MM.1S (cell line): Measurements from ENCODE around the gene FAAH.

Experiments used
- EZH2 ChIP-seq: fragments of 300-600 bp; sonication (generic); optimal IDR thresholded peaks from 2 replicates; pipeline ENCODE3; 2017; ENCODE audit warnings: low read depth, mild to moderate bottlenecking, antibody characterized with exemption, low read length, mixed read lengths
- EZH2phosphoT487 ChIP-seq: fragments of 300-600 bp; sonication (generic); IDR thresholded peaks from 2 replicates; pipeline ENCODE4 v1.6.1; 2018; ENCODE audit warnings: antibody characterized with exemption, low read length
- TF ChIP-seq, protein P1 (sequence below): fragments of 300-600 bp; sonication (generic); IDR thresholded peaks from 2 replicates; pipeline ENCODE4 v1.5.1; 2016; ENCODE audit warnings: antibody characterized with exemption, low read length, mixed read lengths

DNA sequence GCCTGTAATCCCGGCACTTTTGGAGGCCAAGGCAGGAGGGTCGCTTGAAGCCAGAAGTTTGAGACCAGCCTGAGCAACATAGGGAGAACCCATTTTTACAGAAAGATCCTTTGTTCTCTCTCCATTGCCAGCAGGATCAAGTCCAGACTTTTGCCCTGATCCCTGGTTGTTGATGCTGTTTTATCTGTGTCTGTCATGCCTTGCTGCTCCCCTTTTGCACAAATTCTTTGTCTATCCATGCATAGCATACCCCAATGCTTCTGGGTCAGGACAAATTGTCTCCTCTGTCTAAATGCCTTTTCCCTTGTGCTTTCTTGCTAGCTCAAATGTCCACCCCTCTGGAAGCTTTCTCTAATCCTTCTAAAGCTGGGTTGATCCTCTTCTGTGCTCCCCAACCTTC is 25.3 kb upstream of the FAAH start:
- TF ChIP-seq EZH2 (no peak), EZH2phosphoT487 (no peak)
- TF ChIP-seq, protein P1, sequence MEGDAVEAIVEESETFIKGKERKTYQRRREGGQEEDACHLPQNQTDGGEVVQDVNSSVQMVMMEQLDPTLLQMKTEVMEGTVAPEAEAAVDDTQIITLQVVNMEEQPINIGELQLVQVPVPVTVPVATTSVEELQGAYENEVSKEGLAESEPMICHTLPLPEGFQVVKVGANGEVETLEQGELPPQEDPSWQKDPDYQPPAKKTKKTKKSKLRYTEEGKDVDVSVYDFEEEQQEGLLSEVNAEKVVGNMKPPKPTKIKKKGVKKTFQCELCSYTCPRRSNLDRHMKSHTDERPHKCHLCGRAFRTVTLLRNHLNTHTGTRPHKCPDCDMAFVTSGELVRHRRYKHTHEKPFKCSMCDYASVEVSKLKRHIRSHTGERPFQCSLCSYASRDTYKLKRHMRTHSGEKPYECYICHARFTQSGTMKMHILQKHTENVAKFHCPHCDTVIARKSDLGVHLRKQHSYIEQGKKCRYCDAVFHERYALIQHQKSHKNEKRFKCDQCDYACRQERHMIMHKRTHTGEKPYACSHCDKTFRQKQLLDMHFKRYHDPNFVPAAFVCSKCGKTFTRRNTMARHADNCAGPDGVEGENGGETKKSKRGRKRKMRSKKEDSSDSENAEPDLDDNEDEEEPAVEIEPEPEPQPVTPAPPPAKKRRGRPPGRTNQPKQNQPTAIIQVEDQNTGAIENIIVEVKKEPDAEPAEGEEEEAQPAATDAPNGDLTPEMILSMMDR: no peak
